HFF-Myc (cell line): ENCODE data around the gene SLC26A2.

ENCODE experiments used
- DNase-seq: peaks from one replicate; pipeline ENCODE4 v3.0.0-alpha.2; 2011; ENCODE audit warnings: low read depth; ENCODE audit errors: extremely low read depth
- H3K4me3 ChIP-seq: replicated peaks from 2 replicates; pipeline ENCODE4 v1.5.1; 2011; ENCODE audit warnings: low read depth, mild to moderate bottlenecking, control low read depth, low read length
- TF ChIP-seq, protein P1 (sequence below): IDR thresholded peaks from 2 replicates; pipeline ENCODE4 v1.5.1; 2012; ENCODE audit warnings: mild to moderate bottlenecking, low read depth, low read length, control low read depth; ENCODE audit errors: missing control alignments

SLC26A2 gene

DNA sequence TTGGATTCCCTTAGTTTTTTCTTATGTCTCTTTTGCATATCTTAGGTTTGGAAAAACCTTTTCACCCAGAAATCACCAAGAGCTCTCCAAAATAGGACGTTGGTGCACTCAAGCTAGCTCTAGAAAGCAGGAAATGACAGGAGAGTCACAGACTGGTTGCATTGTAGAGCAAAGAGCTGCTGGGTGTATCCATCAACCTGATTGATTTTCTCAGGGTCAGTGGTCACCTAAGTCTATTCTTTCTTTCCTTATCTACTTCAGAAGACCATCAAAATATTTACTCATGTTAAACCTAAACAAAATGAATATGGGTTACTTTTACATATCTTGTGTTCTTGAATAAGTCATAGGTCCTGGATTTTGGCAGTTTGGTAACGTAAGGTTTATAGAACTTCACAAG lies 14.9 kb downstream of the SLC26A2 start:
- no peak overlapping the region for H3K4me3 ChIP-seq
- no peak for DNase-seq
- TF ChIP-seq, protein P1, sequence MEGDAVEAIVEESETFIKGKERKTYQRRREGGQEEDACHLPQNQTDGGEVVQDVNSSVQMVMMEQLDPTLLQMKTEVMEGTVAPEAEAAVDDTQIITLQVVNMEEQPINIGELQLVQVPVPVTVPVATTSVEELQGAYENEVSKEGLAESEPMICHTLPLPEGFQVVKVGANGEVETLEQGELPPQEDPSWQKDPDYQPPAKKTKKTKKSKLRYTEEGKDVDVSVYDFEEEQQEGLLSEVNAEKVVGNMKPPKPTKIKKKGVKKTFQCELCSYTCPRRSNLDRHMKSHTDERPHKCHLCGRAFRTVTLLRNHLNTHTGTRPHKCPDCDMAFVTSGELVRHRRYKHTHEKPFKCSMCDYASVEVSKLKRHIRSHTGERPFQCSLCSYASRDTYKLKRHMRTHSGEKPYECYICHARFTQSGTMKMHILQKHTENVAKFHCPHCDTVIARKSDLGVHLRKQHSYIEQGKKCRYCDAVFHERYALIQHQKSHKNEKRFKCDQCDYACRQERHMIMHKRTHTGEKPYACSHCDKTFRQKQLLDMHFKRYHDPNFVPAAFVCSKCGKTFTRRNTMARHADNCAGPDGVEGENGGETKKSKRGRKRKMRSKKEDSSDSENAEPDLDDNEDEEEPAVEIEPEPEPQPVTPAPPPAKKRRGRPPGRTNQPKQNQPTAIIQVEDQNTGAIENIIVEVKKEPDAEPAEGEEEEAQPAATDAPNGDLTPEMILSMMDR: no peak

DNA sequence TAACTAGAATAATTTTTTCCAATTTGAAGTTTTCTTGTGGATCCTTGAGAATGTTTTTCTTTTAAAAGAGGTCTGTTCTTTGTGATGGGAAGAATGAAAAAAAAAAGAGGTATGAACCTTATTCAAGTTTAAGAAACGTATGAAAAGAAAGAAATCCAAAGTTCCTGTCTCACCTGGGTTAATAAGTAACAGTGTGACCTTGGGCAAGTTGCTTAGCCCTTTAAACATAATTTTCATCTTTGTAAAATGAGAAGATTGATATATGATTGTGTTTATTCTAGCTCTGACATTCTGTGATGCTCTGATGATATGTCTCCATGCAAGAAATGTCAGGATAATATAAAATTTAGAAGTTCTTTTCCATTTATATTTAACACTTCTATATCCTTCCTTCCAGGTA lies 19.3 kb downstream of the SLC26A2 start:
- no peak for DNase-seq
- TF ChIP-seq, protein P1: no peak
- no peak overlapping the region for H3K4me3 ChIP-seq

DNA sequence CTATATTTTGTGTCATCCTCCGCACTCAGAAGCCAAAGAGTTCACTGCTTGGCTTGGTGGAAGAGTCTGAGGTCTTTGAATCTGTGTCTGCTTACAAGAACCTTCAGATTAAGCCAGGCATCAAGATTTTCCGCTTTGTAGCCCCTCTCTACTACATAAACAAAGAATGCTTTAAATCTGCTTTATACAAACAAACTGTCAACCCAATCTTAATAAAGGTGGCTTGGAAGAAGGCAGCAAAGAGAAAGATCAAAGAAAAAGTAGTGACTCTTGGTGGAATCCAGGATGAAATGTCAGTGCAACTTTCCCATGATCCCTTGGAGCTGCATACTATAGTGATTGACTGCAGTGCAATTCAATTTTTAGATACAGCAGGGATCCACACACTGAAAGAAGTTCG lies 20.6 kb downstream of the SLC26A2 start:
- DNase-seq: no peak
- TF ChIP-seq, protein P1: no peak
- H3K4me3 ChIP-seq: no peak overlapping the region

DNA sequence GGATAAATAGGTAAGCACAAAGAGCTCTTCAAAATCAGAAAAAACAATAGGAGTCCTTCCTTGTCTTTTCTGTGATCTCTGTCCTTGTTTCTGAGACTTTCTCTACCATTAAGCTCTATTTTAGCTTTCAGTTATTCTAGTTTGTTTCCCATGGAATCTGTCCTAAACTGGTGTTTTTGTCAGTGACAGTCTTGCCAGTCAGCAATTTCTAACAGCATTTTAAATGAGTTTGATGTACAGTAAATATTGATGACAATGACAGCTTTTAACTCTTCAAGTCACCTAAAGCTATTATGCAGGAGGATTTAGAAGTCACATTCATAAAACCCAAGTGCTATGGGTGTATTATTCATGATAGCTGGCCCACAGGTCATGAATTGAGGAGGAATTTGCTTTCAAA lies 21.9 kb downstream of the SLC26A2 start:
- TF ChIP-seq, protein P1: no peak
- no peak for DNase-seq
- no peak overlapping the region for H3K4me3 ChIP-seq

DNA sequence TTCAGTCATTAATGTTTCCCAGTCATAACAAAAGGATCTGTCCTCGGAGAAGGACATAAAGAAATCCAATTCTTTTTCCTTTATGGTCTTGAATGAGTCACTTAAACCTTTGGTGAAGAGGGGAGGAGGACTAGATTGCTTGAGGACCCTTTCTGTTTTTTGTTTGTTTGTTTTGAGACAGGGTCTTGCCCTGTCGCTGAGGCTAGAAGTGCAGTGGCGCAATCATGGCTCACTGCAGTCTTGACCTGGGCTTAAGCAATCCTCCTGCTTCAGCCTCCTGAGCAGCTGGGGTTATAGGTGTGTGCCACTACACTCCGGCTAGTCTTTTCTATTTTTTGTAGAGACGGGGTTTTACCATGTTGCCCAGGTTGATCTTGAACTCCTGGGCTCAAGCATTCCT lies 27.6 kb downstream of the SLC26A2 start:
- TF ChIP-seq, protein P1: no peak
- no peak overlapping the region for H3K4me3 ChIP-seq
- no peak for DNase-seq

DNA sequence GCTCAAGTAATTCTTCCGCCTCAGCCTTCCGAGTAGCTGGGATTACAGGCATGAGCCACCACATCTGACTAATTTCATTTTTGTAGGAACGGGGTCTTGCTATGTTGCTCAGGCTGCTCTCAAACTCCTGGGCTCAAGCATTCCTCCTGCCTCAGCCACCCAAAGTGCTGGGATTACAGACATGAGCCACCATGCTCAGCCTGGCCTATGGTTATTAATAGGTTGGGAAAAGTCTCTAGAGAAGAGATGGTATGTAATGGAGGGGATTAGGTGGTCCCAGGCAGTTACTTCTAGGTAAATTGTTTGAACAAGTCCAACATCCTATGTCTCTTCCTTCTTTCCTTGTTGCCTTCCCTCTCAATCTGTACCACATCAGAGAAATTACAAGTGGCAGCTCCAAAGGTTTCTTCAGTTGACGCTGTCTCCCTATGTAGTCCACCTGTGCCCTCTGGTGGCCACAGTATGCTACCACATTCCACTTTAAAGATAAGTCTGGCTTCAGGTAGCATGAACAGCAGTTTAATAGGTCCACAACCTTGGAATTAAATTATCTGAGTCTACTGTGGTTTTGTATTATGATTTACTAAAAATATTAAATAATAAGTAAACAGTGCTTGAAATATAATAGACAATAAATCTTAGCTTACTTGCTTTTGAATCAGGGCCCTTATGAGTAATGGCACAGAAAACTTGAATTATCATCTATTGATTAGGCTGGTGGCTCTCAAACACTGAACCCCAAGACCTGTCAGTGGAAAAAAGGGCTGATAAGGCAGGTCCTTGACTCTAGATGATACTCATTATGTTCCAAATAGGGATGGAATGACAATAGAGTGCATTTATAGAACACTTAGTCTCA lies 30.2 kb downstream of the SLC26A2 start:
- TF ChIP-seq, protein P1: peak; percentile 90
- no peak overlapping the region for H3K4me3 ChIP-seq
- peak; percentile 44 for DNase-seq
